ENCODE results near the gene ERMN. TPM values are rescaled to one million over a fixed set of nuclear protein-coding genes. Genes with fewer than 3 reads are reported as not detected.
"Not testable (repeated sequence)": the region's sequence is repeated elsewhere in the genome, so short reads cannot be mapped to it uniquely, and the experiment has no call there.

The ERMN gene, protein sequence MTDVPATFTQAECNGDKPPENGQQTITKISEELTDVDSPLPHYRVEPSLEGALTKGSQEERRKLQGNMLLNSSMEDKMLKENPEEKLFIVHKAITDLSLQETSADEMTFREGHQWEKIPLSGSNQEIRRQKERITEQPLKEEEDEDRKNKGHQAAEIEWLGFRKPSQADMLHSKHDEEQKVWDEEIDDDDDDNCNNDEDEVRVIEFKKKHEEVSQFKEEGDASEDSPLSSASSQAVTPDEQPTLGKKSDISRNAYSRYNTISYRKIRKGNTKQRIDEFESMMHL
- under 1 TPM in 2 of 4 donors, not detected in 2; under 0.01 to 0.17 TPM for total RNA-seq

DNA sequence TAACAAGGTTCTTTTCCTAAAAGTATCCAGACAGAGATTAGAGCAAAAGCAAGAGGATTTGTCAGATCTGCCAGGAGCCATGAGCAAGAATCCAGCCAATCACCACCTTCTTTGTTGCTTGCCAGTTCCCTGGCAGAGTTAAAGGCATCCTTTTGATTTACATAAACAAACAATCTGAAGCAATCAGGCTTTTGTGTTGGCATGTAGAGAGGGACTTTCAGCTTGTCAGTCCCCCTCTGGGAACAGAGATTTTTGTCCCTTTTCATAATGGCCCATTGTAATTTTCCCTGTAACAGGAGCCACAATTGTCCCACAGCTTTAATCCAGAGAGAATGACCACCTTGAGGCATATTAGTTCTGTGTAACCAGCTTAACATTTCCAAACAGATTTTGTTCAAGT is at the start of gene ERMN:
Gene ERMN, minus strand, starts transcription at position 39 of the 400 bp plus-strand sequence. CDS start 182 bp downstream, outside the sequence.
- no peak for DNase-seq (ENCODE audit: extremely low spot score)
- peaks cover 4 to 9% (median 7%) of the 10 kb centered on the region in 4 donors for H3K4me1 ChIP-seq
- H3K27ac ChIP-seq (replicated peaks in 1 of 4): no peak within 1 kb of the TSS
- no peaks in the 10 kb centered on the region for H3K27me3 ChIP-seq
- TF ChIP-seq POLR2AphosphoS5 (IDR thresholded peaks at IDR 0.05) (no peak), POLR2A (IDR thresholded peaks at IDR 0.05; ENCODE audit: low read depth) (no peak), EP300 (IDR thresholded peaks at IDR 0.05) (no peak)
- TF ChIP-seq, protein P1, sequence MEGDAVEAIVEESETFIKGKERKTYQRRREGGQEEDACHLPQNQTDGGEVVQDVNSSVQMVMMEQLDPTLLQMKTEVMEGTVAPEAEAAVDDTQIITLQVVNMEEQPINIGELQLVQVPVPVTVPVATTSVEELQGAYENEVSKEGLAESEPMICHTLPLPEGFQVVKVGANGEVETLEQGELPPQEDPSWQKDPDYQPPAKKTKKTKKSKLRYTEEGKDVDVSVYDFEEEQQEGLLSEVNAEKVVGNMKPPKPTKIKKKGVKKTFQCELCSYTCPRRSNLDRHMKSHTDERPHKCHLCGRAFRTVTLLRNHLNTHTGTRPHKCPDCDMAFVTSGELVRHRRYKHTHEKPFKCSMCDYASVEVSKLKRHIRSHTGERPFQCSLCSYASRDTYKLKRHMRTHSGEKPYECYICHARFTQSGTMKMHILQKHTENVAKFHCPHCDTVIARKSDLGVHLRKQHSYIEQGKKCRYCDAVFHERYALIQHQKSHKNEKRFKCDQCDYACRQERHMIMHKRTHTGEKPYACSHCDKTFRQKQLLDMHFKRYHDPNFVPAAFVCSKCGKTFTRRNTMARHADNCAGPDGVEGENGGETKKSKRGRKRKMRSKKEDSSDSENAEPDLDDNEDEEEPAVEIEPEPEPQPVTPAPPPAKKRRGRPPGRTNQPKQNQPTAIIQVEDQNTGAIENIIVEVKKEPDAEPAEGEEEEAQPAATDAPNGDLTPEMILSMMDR (IDR thresholded peaks at IDR 0.05): no peak
- H3K36me3 ChIP-seq: no peaks in the 10 kb centered on the region
- H3K9me3 ChIP-seq: no peaks in the 10 kb centered on the region
- intact Hi-C loops (cut with DNase I): loop anchor here (10.0 kb wide), 1 partner anchor 689 kb away; no protein-coding TSS in a partner anchor
- no peak within 1 kb of the TSS for H3K4me3 ChIP-seq

DNA sequence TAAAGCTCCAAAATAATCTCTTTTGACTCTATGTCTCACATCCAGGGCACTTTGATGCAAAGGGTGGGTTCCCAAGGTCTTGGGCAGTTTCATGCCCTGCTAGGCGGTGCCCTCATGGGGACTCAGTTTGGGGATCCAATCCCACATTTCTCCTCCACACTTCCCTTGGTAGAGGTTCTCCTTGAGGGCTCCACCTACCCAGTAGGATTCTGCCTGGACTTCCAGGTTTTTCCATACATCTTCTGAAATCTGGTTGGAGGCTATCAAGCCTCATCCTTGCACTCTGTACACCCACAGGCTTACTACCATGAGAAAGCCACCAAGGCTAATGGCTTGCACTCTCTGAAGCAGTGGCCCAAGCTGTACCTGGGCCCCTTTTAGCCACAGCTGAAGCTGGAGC is 49.8 kb upstream of the ERMN start:
- intact Hi-C loops (cut with DNase I): no loop called here
- TF ChIP-seq, protein P1 (IDR thresholded peaks at IDR 0.05): no peak
- no peaks in the 10 kb centered on the region for H3K36me3 ChIP-seq
- H3K9me3 ChIP-seq: peaks cover 0 to 10% (median 7%) of the 10 kb centered on the region in 4 donors
- H3K4me1 ChIP-seq: no peaks in the 10 kb centered on the region
- no peaks in the 10 kb centered on the region for H3K27me3 ChIP-seq
- no peak overlapping the region for H3K4me3 ChIP-seq
- WGBS: 83% methylated on average over 1 of the region's 1 CpG
- DNase-seq (ENCODE audit: extremely low spot score): no peak
- no peak overlapping the region for H3K27ac ChIP-seq (replicated peaks in 1 of 4)

DNA sequence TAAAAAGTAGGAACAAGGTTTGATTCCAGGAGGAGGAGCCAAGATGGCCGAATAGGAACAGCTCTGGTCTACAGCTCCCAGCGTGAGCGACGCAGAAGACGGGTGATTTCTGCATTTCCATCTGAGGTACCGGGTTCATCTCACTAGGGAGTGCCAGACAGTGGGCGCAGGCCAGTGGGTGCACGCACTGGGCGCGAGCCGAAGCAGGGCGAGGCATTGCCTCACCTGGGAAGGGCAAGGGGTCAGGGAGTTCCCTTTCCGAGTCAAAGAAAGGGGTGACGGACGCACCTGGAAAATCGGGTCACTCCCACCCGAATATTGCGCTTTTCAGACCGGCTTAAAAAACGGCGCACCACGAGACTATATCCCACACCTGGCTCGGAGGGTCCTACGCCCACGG is 42.9 kb upstream of the ERMN start:
- H3K4me3 ChIP-seq; H3K27ac ChIP-seq (replicated peaks in 1 of 4); H3K27me3 ChIP-seq; H3K9me3 ChIP-seq; DNase-seq (ENCODE audit: extremely low spot score); H3K36me3 ChIP-seq; intact Hi-C loops (cut with DNase I): not testable (repeated sequence)
- H3K4me1 ChIP-seq: peaks cover 0 to 11% (median 8%) of the 10 kb centered on the region in 4 donors
- WGBS: 98% methylated on average over 11 of the region's 25 CpGs

DNA sequence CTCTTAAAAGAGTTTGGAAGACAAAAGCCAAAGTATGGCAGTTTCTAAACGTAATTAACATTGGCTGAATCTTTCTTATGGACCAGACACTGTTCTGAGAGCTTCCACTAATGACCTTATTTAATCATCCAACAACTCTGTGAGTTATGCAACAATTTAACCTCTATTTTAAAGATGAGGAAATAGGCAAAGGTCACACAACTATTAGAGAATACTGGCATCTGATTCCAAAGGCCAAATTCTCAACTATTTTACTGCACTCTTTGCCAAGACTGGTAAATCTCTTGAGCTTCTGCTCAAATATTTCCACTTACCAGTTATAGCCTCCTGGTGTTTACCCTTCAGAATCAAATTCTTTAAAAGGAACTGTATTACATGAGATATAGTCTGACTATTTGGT is 42.1 kb upstream of the ERMN start:
- H3K4me3 ChIP-seq: no peak overlapping the region
- 82% methylated on average over 1 of the region's 1 CpG for WGBS
- intact Hi-C loops (cut with DNase I): no loop called here
- no peaks in the 10 kb centered on the region for H3K36me3 ChIP-seq
- H3K27ac ChIP-seq (replicated peaks in 1 of 4): no peak overlapping the region
- no peak for TF ChIP-seq EP300 (IDR thresholded peaks at IDR 0.05)
- TF ChIP-seq POLR2A (IDR thresholded peaks at IDR 0.05; ENCODE audit: low read depth): no peak
- TF ChIP-seq POLR2AphosphoS5 (IDR thresholded peaks at IDR 0.05): no peak
- TF ChIP-seq, protein P1 (IDR thresholded peaks at IDR 0.05): no peak
- no peaks in the 10 kb centered on the region for H3K27me3 ChIP-seq
- peaks cover 0 to 16% (median 11%) of the 10 kb centered on the region in 4 donors for H3K4me1 ChIP-seq
- no peak for DNase-seq (ENCODE audit: extremely low spot score)
- no peaks in the 10 kb centered on the region for H3K9me3 ChIP-seq

DNA sequence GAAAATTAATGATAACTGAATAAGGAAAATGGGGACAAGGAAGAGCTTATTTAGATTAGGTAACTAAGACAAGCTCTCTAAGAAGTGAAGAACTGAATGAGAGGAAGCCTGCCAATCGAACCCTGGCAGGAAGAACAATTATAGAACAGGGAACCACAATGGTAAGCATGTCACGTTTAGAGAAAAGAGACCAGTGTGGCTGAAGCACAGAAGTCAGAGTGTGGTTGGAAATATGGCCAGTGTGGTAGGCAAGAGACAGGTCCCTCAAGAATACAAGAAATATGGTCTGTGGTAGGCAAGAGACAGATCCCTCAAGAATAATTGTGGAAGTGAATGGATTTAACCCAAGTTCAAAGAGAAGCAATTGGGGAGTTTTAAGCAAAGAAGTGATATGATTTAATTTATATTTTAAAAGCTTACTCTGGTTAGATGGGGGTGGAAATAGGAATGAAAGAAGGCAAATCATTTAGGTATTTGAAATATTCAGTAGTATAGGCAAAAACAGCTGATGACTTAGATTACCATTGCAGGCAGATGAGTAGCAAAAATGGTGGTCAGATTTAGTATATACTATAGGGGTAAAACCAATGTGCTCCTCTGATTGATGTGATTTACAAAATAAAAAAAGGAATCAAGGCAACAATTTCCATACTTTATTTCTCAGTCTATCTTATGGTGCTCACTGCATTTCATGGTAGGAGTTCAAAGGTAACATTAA is 38.8 kb upstream of the ERMN start:
- DNase-seq (ENCODE audit: extremely low spot score): no peak
- TF ChIP-seq POLR2A (IDR thresholded peaks at IDR 0.05; ENCODE audit: low read depth) (no peak), POLR2AphosphoS5 (IDR thresholded peaks at IDR 0.05) (no peak), EP300 (IDR thresholded peaks at IDR 0.05) (no peak)
- H3K36me3 ChIP-seq: no peaks in the 10 kb centered on the region
- 41% methylated on average over 2 of the region's 2 CpGs for WGBS
- H3K9me3 ChIP-seq: no peaks in the 10 kb centered on the region
- intact Hi-C loops (cut with DNase I): no loop called here
- no peak overlapping the region for H3K27ac ChIP-seq (replicated peaks in 1 of 4)
- no peak overlapping the region for H3K4me3 ChIP-seq
- H3K27me3 ChIP-seq: no peaks in the 10 kb centered on the region
- H3K4me1 ChIP-seq: peaks cover 0 to 16% (median 11%) of the 10 kb centered on the region in 4 donors

Data from esophagus muscularis mucosa (tissue), 4 donors.